Chondrocyte (in vitro differentiated cells): ENCODE data around the gene DOCK2. TPM values are rescaled to one million over a fixed set of nuclear protein-coding genes. Genes with fewer than 3 reads are reported as not detected.

ENCODE experiments used
- DNase-seq: peaks from one replicate; pipeline ENCODE4 v3.0.0; 2021; ENCODE audit warnings: mixed read lengths, low spot score
- H3K27ac Mint-ChIP-seq: one replicate; pipeline ENCODE4 v1.8.0; 2021; ENCODE audit warnings: mild to moderate bottlenecking, moderate library complexity, mixed read lengths; ENCODE audit not compliant: unreplicated experiment
- H3K27me3 Mint-ChIP-seq: 2 replicates; pipeline ENCODE4 v1.8.0; 2021; ENCODE audit warnings: low read depth, mixed read lengths
- H3K36me3 Mint-ChIP-seq: 2 replicates; pipeline ENCODE4 v1.8.0; 2021; ENCODE audit warnings: low read depth, mixed read lengths
- H3K4me1 Mint-ChIP-seq: 2 replicates; pipeline ENCODE4 v1.8.0; 2021; ENCODE audit warnings: low read depth, mild to moderate bottlenecking, mixed read lengths
- H3K4me3 Mint-ChIP-seq: one replicate; pipeline ENCODE4 v1.8.0; 2021; ENCODE audit warnings: mild to moderate bottlenecking, moderate library complexity, mixed read lengths; ENCODE audit not compliant: unreplicated experiment
- H3K9me3 Mint-ChIP-seq: 2 replicates; pipeline ENCODE4 v1.8.0; 2021; ENCODE audit warnings: low read depth, mixed read lengths
- total RNA-seq: library from RNA; stranded (reverse); gene quantifications from 3 replicates; pipeline ENCODE4 v1.2.1, GENCODE V29; 2021
- TF ChIP-seq, protein P1 (sequence below): fragments of 200-600 bp; sonication (generic); IDR thresholded peaks from 2 replicates; pipeline ENCODE4 v1.5.0; 2021; ENCODE audit warnings: antibody characterized with exemption, mild to moderate bottlenecking, moderate library complexity

Gene DOCK2
- total RNA-seq, 1 donor from 2014 or later = 3.1 TPM

DNA sequence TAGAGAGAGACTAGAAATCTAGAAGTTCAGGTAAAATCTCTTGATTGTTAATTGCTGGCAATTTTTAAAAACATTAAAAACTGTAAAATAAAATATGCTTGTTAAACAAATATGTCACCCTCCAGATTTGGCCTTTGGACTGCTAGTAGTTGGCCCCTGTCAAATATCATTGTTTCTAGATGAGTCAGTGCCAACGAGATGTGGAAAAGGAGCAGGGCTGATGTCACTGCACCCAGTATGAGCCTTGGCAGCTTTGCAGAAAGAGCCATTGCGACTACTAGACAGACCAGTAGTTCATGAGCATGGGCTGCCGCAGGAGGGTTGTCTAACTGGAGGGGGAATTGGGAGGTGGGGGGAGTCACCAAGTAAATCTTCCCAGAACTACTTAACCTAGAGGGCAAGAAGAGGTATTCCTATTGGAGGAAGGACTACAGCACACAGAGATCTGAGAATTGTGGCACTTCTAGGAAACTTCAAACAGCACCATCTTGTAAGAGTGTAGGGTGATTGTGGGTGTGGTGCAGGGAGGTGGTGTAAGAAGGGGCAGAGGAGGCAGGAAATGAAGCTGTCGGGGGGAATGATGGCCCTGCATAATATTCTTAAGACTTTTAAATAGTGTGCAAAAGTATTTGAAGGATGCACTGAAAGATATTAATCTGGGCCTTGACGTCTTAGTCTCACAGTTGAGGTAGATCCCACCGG, 7.1 kb upstream of the DOCK2 start:
- TF ChIP-seq, protein P1, sequence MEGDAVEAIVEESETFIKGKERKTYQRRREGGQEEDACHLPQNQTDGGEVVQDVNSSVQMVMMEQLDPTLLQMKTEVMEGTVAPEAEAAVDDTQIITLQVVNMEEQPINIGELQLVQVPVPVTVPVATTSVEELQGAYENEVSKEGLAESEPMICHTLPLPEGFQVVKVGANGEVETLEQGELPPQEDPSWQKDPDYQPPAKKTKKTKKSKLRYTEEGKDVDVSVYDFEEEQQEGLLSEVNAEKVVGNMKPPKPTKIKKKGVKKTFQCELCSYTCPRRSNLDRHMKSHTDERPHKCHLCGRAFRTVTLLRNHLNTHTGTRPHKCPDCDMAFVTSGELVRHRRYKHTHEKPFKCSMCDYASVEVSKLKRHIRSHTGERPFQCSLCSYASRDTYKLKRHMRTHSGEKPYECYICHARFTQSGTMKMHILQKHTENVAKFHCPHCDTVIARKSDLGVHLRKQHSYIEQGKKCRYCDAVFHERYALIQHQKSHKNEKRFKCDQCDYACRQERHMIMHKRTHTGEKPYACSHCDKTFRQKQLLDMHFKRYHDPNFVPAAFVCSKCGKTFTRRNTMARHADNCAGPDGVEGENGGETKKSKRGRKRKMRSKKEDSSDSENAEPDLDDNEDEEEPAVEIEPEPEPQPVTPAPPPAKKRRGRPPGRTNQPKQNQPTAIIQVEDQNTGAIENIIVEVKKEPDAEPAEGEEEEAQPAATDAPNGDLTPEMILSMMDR = no peak
- Mint-ChIP-seq H3K4me3 (no peak overlapping the region), H3K27me3 (no peaks in the 10 kb centered on the region), H3K4me1 (peaks cover 74% of the 10 kb centered on the region), H3K27ac (peak overlapping the region; percentile 91), H3K36me3 (peaks cover 2% of the 10 kb centered on the region), H3K9me3 (peaks cover 21% of the 10 kb centered on the region)
- no peak for DNase-seq

DNA sequence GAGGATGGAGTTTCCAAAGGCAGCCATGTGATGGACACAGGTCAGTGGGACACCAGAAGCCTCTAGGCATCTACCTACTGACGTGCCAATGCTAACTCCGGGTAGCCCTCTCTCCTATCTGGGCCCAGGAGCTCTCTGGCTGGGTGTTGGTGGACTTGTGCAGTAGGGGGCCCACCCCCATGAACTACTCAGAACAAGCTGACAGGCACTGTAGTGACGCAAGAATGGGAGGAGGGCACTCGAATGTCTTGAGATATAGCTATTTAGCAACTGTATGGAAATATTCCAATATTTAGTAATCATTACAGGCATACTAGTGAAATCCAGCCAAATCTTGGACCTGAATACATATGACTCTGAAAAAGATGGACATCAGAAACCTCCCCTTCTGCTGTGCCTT, 5.7 kb upstream of the DOCK2 start:
- no peak overlapping the region for H3K4me3 Mint-ChIP-seq
- no peaks in the 10 kb centered on the region for H3K36me3 Mint-ChIP-seq
- DNase-seq = no peak
- H3K27me3 Mint-ChIP-seq = no peaks in the 10 kb centered on the region
- TF ChIP-seq, protein P1 = no peak
- H3K27ac Mint-ChIP-seq = no peak overlapping the region
- H3K9me3 Mint-ChIP-seq = peaks cover 18% of the 10 kb centered on the region
- H3K4me1 Mint-ChIP-seq = peaks cover 64% of the 10 kb centered on the region

DNA sequence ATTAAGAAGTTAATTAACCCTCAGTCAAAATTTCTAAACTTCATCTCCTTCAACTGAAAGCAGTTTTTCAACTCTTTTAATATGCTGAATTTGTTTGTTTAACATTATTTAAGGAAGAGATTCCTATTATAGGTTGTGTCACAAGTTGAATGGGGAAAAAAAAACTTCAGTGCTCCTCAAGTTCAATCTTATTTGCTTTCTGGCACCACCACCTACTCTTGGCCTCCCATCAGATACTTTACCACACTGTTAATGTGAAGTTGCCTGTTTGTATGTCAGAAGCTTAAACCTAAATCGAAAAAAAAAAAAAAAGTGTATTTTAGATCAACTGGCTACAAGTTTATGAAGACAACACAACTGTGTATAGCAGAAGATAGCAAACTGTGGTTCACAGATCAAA, 4.1 kb upstream of the DOCK2 start:
- TF ChIP-seq, protein P1 = no peak
- no peaks in the 10 kb centered on the region for H3K27me3 Mint-ChIP-seq
- H3K27ac Mint-ChIP-seq = no peak overlapping the region
- no peaks in the 10 kb centered on the region for H3K36me3 Mint-ChIP-seq
- DNase-seq = no peak
- H3K9me3 Mint-ChIP-seq = peaks cover 18% of the 10 kb centered on the region
- no peak overlapping the region for H3K4me3 Mint-ChIP-seq
- peaks cover 51% of the 10 kb centered on the region for H3K4me1 Mint-ChIP-seq

GRCh38 chr5:169634606-169635005, 2.5 kb upstream of the DOCK2 start:
- Mint-ChIP-seq H3K9me3 (peaks cover 28% of the 10 kb centered on the region), H3K27ac (no peak overlapping the region), H3K4me1 (peaks cover 39% of the 10 kb centered on the region), H3K27me3 (no peaks in the 10 kb centered on the region), H3K36me3 (no peaks in the 10 kb centered on the region), H3K4me3 (no peak overlapping the region)
- TF ChIP-seq, protein P1 = no peak
- no peak for DNase-seq

- Mint-ChIP-seq H3K27ac (no peak overlapping the region), H3K36me3 (no peaks in the 10 kb centered on the region), H3K4me1 (peaks cover 27% of the 10 kb centered on the region), H3K9me3 (peaks cover 31% of the 10 kb centered on the region), H3K27me3 (no peaks in the 10 kb centered on the region), H3K4me3 (no peak overlapping the region)
- no peak for DNase-seq
- TF ChIP-seq, protein P1 = no peak
Measured at GRCh38 chr5:169635936-169636335, 1.1 kb upstream of the DOCK2 start.
